GM12878 (cell line): Measurements from ENCODE around the gene TRIM47. TPM values are rescaled to one million over a fixed set of nuclear protein-coding genes. Genes with fewer than 3 reads are reported as not detected.

Experiments
- ATAC-seq: fragments of 200-7000 bp; cut with Tn5 transposase; 3 replicates; pipeline ENCODE4 v1.9.1; 2020; ENCODE audit warnings: mild to moderate bottlenecking, moderate library complexity
- BruUV-seq: library from RNA; stranded (reverse); fragments of 400-500 nt; replicated peaks from 2 replicates; lab custom pipeline; 2021; lab: Mats Ljungman, UMichigan
- CTCF ChIA-PET: fragments of 300-600 bp; sonication (Branson Sonifier 250); formaldehyde crosslinking; extraction: SDS; loops from one replicate; lab custom pipeline; 2021; ENCODE audit warnings: inconsistent platforms; lab: Yijun Ruan, JAX
- POLR2A ChIA-PET: fragments of 350-600 bp; formaldehyde crosslinking; extraction: SDS; loops from one replicate; lab custom pipeline; 2021; ENCODE audit warnings: inconsistent platforms; lab: Charles Lee
- RAD21 ChIA-PET: fragments of 300-600 bp; sonication (Branson Sonifier 250); formaldehyde crosslinking; loops from one replicate; lab custom pipeline; 2023; ENCODE audit warnings: antibody characterized with exemption; ENCODE audit not compliant: unreplicated experiment; lab: Charles Lee
- SMC1A ChIA-PET: fragments of 300-600 bp; sonication (Branson Sonifier 250); formaldehyde crosslinking; loops from one replicate; lab custom pipeline; 2023; ENCODE audit not compliant: unreplicated experiment, uncharacterized antibody; lab: Charles Lee
- DNase-seq: peaks from one replicate; pipeline ENCODE4 v3.0.0-alpha.2; 2011; ENCODE audit warnings: low read depth, low spot score
- FAIRE-seq: peaks from 3 replicates; lab custom pipeline; 2011; peaks lifted over from hg19 to GRCh38; lab: Jason Lieb, UNC
- H2AFZ ChIP-seq: 2 replicates; pipeline ENCODE4 v1.6.0; 2011; ENCODE audit warnings: low read depth, low read length, control low read depth; ENCODE audit not compliant: control insufficient read depth
- H3K27ac ChIP-seq: 2 replicates; pipeline ENCODE4 v1.5.1; 2011; ENCODE audit warnings: control low read depth; ENCODE audit not compliant: control insufficient read depth, insufficient read depth
- H3K27me3 ChIP-seq, 2 experiments: replicated peaks in 1 of 2; 2 replicates each; pipeline versions ENCODE4 v1.6.0 to v1.6.1; 2011; ENCODE audit warnings: low read length in 1 of 2; ENCODE audit not compliant: control insufficient read depth in 2 of 2, insufficient read depth in 2 of 2
- H3K36me3 ChIP-seq, 2 experiments: 2 replicates each; pipeline ENCODE4 v1.5.1; 2011; ENCODE audit warnings: low read length in 1 of 2; ENCODE audit not compliant: control insufficient read depth in 2 of 2, insufficient read depth in 2 of 2
- H3K4me1 ChIP-seq: 2 replicates; pipeline ENCODE4 v1.6.1; 2011; ENCODE audit warnings: mild to moderate bottlenecking, low read length, moderate library complexity, mixed read lengths; ENCODE audit not compliant: control insufficient read depth, insufficient read depth
- H3K4me2 ChIP-seq: 2 replicates; pipeline ENCODE4 v1.6.0; 2011; ENCODE audit warnings: control low read depth; ENCODE audit not compliant: control insufficient read depth, insufficient read depth
- H3K4me3 ChIP-seq: fragments of 200-600 bp; sonication (generic); 2 replicates; pipeline ENCODE4 v1.5.1; 2016
- H3K79me2 ChIP-seq: 2 replicates; pipeline ENCODE4 v1.6.0; 2011; ENCODE audit warnings: low read length; ENCODE audit not compliant: control insufficient read depth, insufficient read depth
- H3K9ac ChIP-seq: 2 replicates; pipeline ENCODE4 v1.8.0; 2011; ENCODE audit warnings: low read length, control low read depth, mixed read lengths; ENCODE audit not compliant: control insufficient read depth, insufficient read depth
- H3K9me3 ChIP-seq: replicated peaks from 3 replicates; pipeline ENCODE4 v1.5.1; 2011; ENCODE audit warnings: mild to moderate bottlenecking, low read length; ENCODE audit not compliant: control insufficient read depth, insufficient read depth
- H4K20me1 ChIP-seq: 2 replicates; pipeline ENCODE4 v1.6.0; 2011; ENCODE audit not compliant: control insufficient read depth, insufficient read depth
- TCF12 ChIP-seq: IDR thresholded peaks from 2 replicates; pipeline ENCODE4 v1.6.1; 2011; ENCODE audit warnings: low read depth, mild to moderate bottlenecking, low read length
- ZBED1 ChIP-seq: IDR thresholded peaks from 2 replicates; pipeline ENCODE4 v1.6.1; 2016; ENCODE audit warnings: borderline replicate concordance
- WGBS: methylation state at CpG from one replicate; pipeline ENCODE4 v1.1.6; 2016; ENCODE audit warnings: low lambda C conversion rate; ENCODE audit not compliant: insufficient replicate concordance, insufficient coverage; ENCODE audit errors: missing lambda C conversion rate; 5-methylcytosine and 5-hydroxymethylcytosine counted together
- in situ Hi-C: fragments of 300-500 bp; cut with MboI; formaldehyde crosslinking; loops from 9 replicates; pipeline ENCODE4 v1.14.3; 2018; ENCODE audit warnings: mixed read lengths
- intact Hi-C: fragments of 100-400 bp; cut with micrococcal nuclease; formaldehyde crosslinking; loops from one replicate; pipeline ENCODE4 v1.14.2; 2022; ENCODE audit not compliant: unreplicated experiment
- polyA plus RNA-seq, 11 experiments: library from polyadenylated mRNA; depleted of rRNA in 4 of 11; unstranded in 6 of 11; stranded (reverse) in 5 of 11; fragments of >200 nt; fragmentation: Nextera tagmentation in 4 of 11; fragmentation: Illumina TruSeq in 1 of 11; extraction: Ambion mirVana in 4 of 11; extraction: Trizol in 1 of 11; gene quantifications; 1 replicate in 1 of 11; 2 replicates in 10 of 11; pipeline versions ENCODE4 v1.2.1 to v1.2.3, GENCODE V29; 2011 to 2016; ENCODE audit warnings: inconsistent platforms in 2 of 11, missing spikeins in 2 of 11, low read depth in 1 of 11
- total RNA-seq, 4 experiments: library from RNA; depleted of rRNA in 3 of 4; stranded (reverse); fragments of >200 nt in 3 of 4; fragmentation: Illumina TruSeq in 1 of 4; extraction: Trizol in 1 of 4; gene quantifications; 2 replicates each; pipeline versions ENCODE4 v1.2.1 to v1.2.3, GENCODE V29; 2013 to 2021
- TF ChIP-seq, protein P1 (sequence below): fragments of 450-650 bp; formaldehyde crosslinking; IDR thresholded peaks from 2 replicates; pipeline ENCODE4 v1.4.0; 2022; ENCODE audit warnings: mild to moderate bottlenecking, moderate library complexity

TRIM47 gene
- total and polyA plus RNA-seq, 10 of the 15 experiments (the other 5 are each of a cell fraction or from before 2014, with no cell fraction given), result 0.35 to 9.7 (median 5.3) TPM

DNA sequence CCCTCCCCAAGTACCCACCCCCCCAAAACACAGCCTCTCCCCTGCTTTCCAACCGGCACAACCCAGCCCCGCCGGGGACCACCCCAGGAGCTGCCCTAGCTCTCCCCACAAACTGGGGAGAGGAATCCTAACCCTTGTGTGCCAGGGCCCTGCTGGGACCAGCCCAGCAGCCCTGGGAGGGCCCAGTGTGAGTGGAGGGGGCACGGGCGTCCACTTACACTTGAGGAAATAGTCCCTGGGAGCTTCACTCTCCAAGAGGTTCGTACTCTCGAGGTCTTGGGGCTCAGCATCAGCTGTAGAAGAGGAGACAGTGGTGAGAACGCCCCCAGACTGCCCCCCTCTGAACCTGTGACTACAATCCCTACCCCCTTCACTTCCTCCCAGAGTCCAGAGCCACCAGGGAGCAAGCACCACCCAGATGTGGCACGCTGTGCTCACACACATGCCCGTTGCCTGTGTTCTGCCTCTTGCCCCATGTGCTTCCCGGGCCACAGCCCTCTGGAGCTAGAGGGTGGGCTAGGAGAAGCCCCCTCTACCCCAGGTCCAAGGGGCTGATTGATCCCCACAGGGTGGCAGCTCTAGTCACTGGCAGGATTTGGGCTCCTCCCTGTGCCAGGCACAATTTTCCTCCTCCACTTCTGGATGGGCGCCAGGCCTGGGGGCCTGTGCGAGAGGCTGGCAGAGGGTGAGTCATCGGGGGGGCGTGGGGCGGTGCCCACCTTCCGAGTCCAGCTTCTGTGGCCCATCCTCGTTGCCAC lies 3.0 kb downstream of the TRIM47 start:
- ChIA-PET RAD21 (interaction anchor here (0.8 to 2.4 kb wide), 7 partner anchors 11 to 111 kb away, joined by 3 to 16 read pairs (median 5); partner anchors contain the start of genes GALK1, TRIM65 and WBP2), SMC1A (interaction anchor here (0.9 to 1.9 kb wide), 9 partner anchors 10 to 122 kb away, joined by 3 to 8 read pairs (median 6); partner anchors contain the start of genes TRIM65, UNC13D and WBP2), CTCF (interaction anchor here (0.7 to 7.9 kb wide), 16 partner anchors 7 to 222 kb away, joined by 3 to 81 read pairs (median 4); partner anchors contain the start of genes GALK1, MRPL38 and TRIM65), POLR2A (interaction anchor here (0.5 to 3.7 kb wide), 11 partner anchors 11 to 477 kb away, joined by 3 to 27 read pairs (median 5); partner anchors contain the start of genes UNC13D and WBP2)
- Histone ChIP-seq H3K36me3 (no peaks in the 10 kb centered on the region), H4K20me1 (no peaks in the 10 kb centered on the region), H3K4me3 (no peak overlapping the region), H3K79me2 (no peaks in the 10 kb centered on the region), H3K9me3 (no peaks in the 10 kb centered on the region), H3K27ac (no peak overlapping the region), H3K4me1 (peaks cover 25% of the 10 kb centered on the region), H3K9ac (no peak overlapping the region; the same call in 1 of the 2 replicates), H3K27me3 (peaks cover 2% of the 10 kb centered on the region in 2 experiments; a peak in 3 of 4 replicates), H3K4me2 (no peak overlapping the region; the same call in 1 of the 2 replicates), H2AFZ (peak overlapping the region; percentile 61)
- TF ChIP-seq TCF12, result no peak
- no peak for TF ChIP-seq ZBED1
- TF ChIP-seq, protein P1, sequence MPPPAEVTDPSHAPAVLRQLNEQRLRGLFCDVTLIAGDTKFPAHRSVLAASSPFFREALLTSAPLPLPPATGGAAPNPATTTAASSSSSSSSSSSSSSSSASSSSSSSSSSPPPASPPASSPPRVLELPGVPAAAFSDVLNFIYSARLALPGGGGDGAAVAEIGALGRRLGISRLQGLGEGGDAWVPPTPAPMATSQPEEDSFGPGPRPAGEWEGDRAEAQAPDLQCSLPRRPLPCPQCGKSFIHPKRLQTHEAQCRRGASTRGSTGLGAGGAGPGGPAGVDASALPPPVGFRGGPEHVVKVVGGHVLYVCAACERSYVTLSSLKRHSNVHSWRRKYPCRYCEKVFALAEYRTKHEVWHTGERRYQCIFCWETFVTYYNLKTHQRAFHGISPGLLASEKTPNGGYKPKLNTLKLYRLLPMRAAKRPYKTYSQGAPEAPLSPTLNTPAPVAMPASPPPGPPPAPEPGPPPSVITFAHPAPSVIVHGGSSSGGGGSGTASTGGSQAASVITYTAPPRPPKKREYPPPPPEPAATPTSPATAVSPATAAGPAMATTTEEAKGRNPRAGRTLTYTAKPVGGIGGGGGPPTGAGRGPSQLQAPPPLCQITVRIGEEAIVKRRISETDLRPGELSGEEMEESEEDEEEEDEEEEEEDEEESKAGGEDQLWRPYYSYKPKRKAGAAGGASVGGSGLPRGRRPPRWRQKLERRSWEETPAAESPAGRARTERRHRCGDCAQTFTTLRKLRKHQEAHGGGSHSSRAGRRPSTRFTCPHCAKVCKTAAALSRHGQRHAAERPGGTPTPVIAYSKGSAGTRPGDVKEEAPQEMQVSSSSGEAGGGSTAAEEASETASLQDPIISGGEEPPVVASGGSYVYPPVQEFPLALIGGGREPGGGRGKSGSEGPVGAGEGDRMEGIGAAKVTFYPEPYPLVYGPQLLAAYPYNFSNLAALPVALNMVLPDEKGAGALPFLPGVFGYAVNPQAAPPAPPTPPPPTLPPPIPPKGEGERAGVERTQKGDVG (CRISPR knock-in tag), result no peak
- FAIRE-seq (no peak), ATAC-seq (no peak), DNase-seq (no peak)
- BruUV-seq, result no TSS peak
- intact Hi-C loops (no loop called here), in situ Hi-C loops (no loop called here)
- WGBS, result 50% methylated on average over 15 of the region's 18 CpGs
